Smooth muscle cell of trachea (primary cell): Measurements from ENCODE around the gene P3H4. TPM values are rescaled to one million over a fixed set of nuclear protein-coding genes. Genes with fewer than 3 reads are reported as not detected.

Experiments used
- total RNA-seq: library from RNA; depleted of rRNA; stranded (reverse); fragments of >200 nt; gene quantifications from 2 replicates; pipeline ENCODE4 v1.2.1, GENCODE V29; 2014

The P3H4 gene
- total RNA-seq: 41.6 and 64.2 TPM in 2 replicates

DNA sequence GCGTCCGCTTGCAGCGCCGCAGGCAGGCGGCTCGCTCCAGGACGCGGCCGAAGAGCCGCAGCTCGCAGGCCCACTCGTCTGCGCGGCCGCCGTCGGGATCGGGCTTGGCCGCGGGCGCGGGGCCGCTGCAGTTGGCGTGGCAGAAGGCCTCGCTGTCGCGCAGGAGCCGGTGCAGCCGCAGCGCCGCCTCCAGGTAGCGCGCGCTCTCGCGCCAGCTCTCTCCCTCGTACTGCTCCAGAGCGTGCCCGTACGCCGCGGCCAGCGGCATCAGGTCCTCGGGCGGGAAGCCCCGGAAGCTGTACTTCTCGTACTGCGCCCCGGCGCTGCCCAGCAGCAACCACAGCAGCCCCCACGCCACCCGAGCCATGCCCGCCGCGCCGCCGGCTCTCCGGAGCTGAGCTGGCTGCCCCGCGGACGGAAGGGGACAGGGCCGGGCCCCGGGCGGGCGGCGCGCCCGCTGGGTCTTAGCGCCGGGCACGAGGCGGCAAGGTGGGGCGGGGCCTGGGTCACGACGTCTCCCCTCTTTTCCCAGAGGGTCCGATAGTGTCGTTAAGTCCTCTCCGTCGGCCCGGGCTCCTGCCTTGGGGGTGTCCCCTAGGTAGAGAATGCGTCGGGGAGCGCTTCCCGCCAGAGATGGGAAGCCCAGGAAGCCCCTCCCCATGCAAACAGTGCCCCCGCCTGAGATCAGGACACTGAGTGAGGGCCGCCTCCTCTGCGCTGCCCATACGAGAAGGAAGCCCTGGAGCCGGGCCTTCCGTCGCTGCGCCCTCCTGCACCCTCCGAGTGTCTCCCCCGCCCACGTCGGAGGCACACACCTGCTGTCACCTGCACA is at the start of gene P3H4:
TSS of gene P3H4 (minus strand) at position 401 of the 832 bp plus-strand sequence. CDS start at position 367, 34 bp downstream.

DNA sequence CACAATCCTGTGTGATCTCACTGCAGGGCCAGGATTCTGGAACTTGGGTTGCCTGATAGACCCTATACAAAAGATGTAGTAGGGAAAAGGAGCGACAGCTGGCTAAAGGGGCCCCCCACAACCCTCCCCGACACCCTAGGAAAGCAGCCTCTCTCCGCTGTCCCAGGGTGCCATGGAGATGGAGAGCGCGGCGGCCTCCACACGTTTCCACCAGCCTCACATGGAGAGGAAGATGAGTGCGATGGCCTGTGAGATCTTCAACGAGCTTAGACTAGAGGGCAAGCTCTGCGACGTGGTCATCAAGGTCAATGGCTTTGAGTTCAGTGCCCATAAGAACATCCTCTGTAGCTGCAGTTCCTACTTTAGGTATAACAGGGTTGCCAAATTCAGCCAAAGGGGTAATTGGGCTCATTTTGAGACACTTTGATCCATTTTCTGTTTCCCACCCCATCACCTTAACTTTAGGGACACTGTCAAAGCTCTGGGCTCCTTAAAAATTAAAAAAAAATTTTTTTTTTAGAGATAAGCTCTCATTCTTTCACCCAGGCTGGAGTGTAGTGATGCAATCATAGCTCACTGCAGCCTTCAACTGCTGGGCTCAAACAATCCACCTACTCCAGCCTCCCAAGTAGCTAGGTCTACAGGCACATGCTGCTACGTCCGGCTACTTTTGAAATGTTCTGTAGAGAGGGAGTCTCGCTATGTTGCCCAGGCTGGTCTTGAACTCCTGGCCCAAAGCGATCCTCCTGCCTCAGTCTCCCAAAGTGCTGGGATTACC is 26.2 kb upstream of the P3H4 start, which contains the start of gene KLHL10:
TSS of gene KLHL10 (plus strand) at position 65 of the 778 bp plus-strand sequence. CDS start at position 173, 108 bp downstream.

GRCh38 chr17:41835800-41836549 is 24.2 kb upstream of the P3H4 start, which contains the start of gene NT5C3B:
Gene NT5C3B, minus strand, starts transcription at chr17:41836232. Its CDS starts 39 bp downstream, at chr17:41836193.

GRCh38 chr17:41812381-41813151 is 817 bp upstream of the P3H4 start, which contains the start of gene FKBP10:
Gene FKBP10, plus strand, starts transcription at chr17:41813004. Its CDS starts 31 bp downstream, at chr17:41813035.

GRCh38 chr17:41786227-41787020 is 25.3 kb downstream of the P3H4 start, which contains the start of gene JUP:
Gene JUP, minus strand, starts transcription at chr17:41786711. Its CDS starts 14,857 bp downstream, at chr17:41771854.

Other genes with a start within 250 kb of the P3H4 start
- gene KRT9, start 239.9 kb downstream of the P3H4 start, total RNA-seq: not detected in 2 replicates
- 0.17 and 3.1 TPM in 2 replicates for gene KRT14, start 225.1 kb downstream of the P3H4 start, total RNA-seq
- gene KRT16, start 199.2 kb downstream of the P3H4 start, total RNA-seq: 0.17 TPM in 1 of 2 replicates, not detected in the other
- gene KRT17, start 187.4 kb downstream of the P3H4 start, total RNA-seq: 1.5 and 15.1 TPM in 2 replicates
- gene EIF1, start 123.1 kb downstream of the P3H4 start, total RNA-seq: 82.5 and 236 TPM in 2 replicates
- not detected in 2 replicates for gene GAST, start 99.6 kb downstream of the P3H4 start, total RNA-seq
- under 0.01 and 0.17 TPM in 2 replicates for gene HAP1, start 77.3 kb downstream of the P3H4 start, total RNA-seq
- 5.3 and 5.4 TPM in 2 replicates for gene JUP, start 25.2 kb downstream of the P3H4 start, total RNA-seq
- gene FKBP10, start 1.1 kb upstream of the P3H4 start, total RNA-seq: 407 and 587 TPM in 2 replicates
- 54.1 and 80.7 TPM in 2 replicates for gene NT5C3B, start 24.3 kb upstream of the P3H4 start, total RNA-seq
- gene KLHL10, start 25.9 kb upstream of the P3H4 start, total RNA-seq: 0.17 and 0.29 TPM in 2 replicates
- gene KLHL11, start 53.5 kb upstream of the P3H4 start, total RNA-seq: 28.7 and 33.2 TPM in 2 replicates
- 171 and 230 TPM in 2 replicates for gene ACLY, start 107.0 kb upstream of the P3H4 start, total RNA-seq
- 0.33 and 1.3 TPM in 2 replicates for gene ODAD4, start 118.7 kb upstream of the P3H4 start, total RNA-seq
- gene CNP, start 154.8 kb upstream of the P3H4 start, total RNA-seq: 63.4 and 90.5 TPM in 2 replicates
- gene DNAJC7, start 205.5 kb upstream of the P3H4 start, total RNA-seq: 52.6 and 72.0 TPM in 2 replicates
- 16.3 and 30.4 TPM in 2 replicates for gene NKIRAS2, start 208.1 kb upstream of the P3H4 start, total RNA-seq
- 0.15 and 0.17 TPM in 2 replicates for gene C17orf113, start 238.7 kb upstream of the P3H4 start, total RNA-seq